ENCODE measurements around the gene KCNK10. TPM values are rescaled to one million over a fixed set of nuclear protein-coding genes. Genes with fewer than 3 reads are reported as not detected.

Gene KCNK10
- total and polyA plus RNA-seq, 10 of the 15 experiments (the other 5 are each of a cell fraction or from before 2014, with no cell fraction given), result 0.01 to 0.06 (median 0.02) TPM; not detected in 7

GRCh38 chr14:88209273-88209672 lies 113.8 kb downstream of the KCNK10 start (continued):
- TF ChIP-seq, protein P1, sequence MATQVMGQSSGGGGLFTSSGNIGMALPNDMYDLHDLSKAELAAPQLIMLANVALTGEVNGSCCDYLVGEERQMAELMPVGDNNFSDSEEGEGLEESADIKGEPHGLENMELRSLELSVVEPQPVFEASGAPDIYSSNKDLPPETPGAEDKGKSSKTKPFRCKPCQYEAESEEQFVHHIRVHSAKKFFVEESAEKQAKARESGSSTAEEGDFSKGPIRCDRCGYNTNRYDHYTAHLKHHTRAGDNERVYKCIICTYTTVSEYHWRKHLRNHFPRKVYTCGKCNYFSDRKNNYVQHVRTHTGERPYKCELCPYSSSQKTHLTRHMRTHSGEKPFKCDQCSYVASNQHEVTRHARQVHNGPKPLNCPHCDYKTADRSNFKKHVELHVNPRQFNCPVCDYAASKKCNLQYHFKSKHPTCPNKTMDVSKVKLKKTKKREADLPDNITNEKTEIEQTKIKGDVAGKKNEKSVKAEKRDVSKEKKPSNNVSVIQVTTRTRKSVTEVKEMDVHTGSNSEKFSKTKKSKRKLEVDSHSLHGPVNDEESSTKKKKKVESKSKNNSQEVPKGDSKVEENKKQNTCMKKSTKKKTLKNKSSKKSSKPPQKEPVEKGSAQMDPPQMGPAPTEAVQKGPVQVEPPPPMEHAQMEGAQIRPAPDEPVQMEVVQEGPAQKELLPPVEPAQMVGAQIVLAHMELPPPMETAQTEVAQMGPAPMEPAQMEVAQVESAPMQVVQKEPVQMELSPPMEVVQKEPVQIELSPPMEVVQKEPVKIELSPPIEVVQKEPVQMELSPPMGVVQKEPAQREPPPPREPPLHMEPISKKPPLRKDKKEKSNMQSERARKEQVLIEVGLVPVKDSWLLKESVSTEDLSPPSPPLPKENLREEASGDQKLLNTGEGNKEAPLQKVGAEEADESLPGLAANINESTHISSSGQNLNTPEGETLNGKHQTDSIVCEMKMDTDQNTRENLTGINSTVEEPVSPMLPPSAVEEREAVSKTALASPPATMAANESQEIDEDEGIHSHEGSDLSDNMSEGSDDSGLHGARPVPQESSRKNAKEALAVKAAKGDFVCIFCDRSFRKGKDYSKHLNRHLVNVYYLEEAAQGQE (IDR thresholded peaks at IDR 0.05; ENCODE audit: low read depth, low read length), result no peak

DNA sequence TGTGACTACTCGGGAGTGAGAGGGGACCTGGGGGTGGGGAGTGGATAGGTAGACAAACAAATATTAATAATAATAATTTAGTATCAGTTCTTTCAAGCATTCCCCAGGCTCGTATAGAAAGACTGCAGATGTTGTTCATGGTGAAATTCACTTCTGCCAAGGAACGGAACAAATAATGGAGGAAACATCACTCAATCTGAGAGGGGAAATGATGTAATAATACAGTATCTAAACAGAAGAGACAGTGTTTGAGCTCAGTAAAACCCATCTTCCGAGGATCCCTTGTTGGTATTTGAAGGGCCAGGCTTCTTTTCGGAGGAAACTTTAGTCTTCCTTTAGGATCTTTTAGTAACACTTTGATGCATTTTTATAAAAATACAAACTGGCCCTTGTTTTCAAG lies 114.2 kb downstream of the KCNK10 start:
- no peak overlapping the region for H3K4me2 ChIP-seq (ENCODE audit: control insufficient read depth, insufficient read depth)
- no TSS peak for BruUV-seq (replicated peaks)
- intact Hi-C loops (cut with micrococcal nuclease; ENCODE audit: unreplicated experiment), result no loop called here

More for the DNA sequence above, 114.2 kb downstream of the KCNK10 start:
- H3K9me3 ChIP-seq (replicated peaks; ENCODE audit: control insufficient read depth, insufficient read depth, low read length), result no peaks in the 10 kb centered on the region
- WGBS (ENCODE audit: insufficient coverage, insufficient replicate concordance, low lambda C conversion rate, missing lambda C conversion rate), result 35% methylated on average over 5 of the region's 5 CpGs
- ChIA-PET POLR2A (no interaction called here), CTCF (interaction anchor here (0.5 to 1.7 kb wide), 2 partner anchors 12 to 20 kb away, joined by 3 to 8 read pairs; no protein-coding TSS in a partner anchor), RAD21 (ENCODE audit: unreplicated experiment) (no interaction called here), SMC1A (ENCODE audit: uncharacterized antibody, unreplicated experiment) (interaction anchor here (1.2 kb wide), 1 partner anchor 8 kb away, joined by 3 read pairs; no protein-coding TSS in a partner anchor)
- no peak overlapping the region for H3K4me3 ChIP-seq
- H2AFZ ChIP-seq (ENCODE audit: control insufficient read depth, low read depth, low read length), result no peak overlapping the region
- no peaks in the 10 kb centered on the region for H4K20me1 ChIP-seq (ENCODE audit: control insufficient read depth, insufficient read depth)
- H3K27me3 ChIP-seq (replicated peaks in 1 of 2; ENCODE audit: control insufficient read depth in 2 of 2, insufficient read depth in 2 of 2, low read length in 1 of 2), result no peaks in the 10 kb centered on the region
- no peaks in the 10 kb centered on the region for H3K4me1 ChIP-seq (ENCODE audit: control insufficient read depth, insufficient read depth, low read length)
- no peak overlapping the region for H3K27ac ChIP-seq (ENCODE audit: control insufficient read depth, insufficient read depth)
- no peak for ATAC-seq
- no peak for FAIRE-seq
- in situ Hi-C loops (cut with MboI), result no loop called here
- TF ChIP-seq, protein P2, sequence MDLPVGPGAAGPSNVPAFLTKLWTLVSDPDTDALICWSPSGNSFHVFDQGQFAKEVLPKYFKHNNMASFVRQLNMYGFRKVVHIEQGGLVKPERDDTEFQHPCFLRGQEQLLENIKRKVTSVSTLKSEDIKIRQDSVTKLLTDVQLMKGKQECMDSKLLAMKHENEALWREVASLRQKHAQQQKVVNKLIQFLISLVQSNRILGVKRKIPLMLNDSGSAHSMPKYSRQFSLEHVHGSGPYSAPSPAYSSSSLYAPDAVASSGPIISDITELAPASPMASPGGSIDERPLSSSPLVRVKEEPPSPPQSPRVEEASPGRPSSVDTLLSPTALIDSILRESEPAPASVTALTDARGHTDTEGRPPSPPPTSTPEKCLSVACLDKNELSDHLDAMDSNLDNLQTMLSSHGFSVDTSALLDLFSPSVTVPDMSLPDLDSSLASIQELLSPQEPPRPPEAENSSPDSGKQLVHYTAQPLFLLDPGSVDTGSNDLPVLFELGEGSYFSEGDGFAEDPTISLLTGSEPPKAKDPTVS (IDR thresholded peaks at IDR 0.05; ENCODE audit: low read depth, low read length), result no peak
- TF ChIP-seq TARDBP (IDR thresholded peaks at IDR 0.05; ENCODE audit: borderline replicate concordance) (no peak), STAT3 (IDR thresholded peaks at IDR 0.05; ENCODE audit: low read depth, low read length) (no peak), SMARCA5 (IDR thresholded peaks at IDR 0.05) (no peak)
- DNase-seq (ENCODE audit: low read depth, low spot score), result no peak
- no peak overlapping the region for H3K9ac ChIP-seq (ENCODE audit: control insufficient read depth, insufficient read depth, low read length)
- no peaks in the 10 kb centered on the region for H3K36me3 ChIP-seq (ENCODE audit: control insufficient read depth in 2 of 2, insufficient read depth in 2 of 2, low read length in 1 of 2)
- H3K79me2 ChIP-seq (ENCODE audit: control insufficient read depth, insufficient read depth, low read length), result no peaks in the 10 kb centered on the region
